ENCODE results near the gene DSCAM.

DNA sequence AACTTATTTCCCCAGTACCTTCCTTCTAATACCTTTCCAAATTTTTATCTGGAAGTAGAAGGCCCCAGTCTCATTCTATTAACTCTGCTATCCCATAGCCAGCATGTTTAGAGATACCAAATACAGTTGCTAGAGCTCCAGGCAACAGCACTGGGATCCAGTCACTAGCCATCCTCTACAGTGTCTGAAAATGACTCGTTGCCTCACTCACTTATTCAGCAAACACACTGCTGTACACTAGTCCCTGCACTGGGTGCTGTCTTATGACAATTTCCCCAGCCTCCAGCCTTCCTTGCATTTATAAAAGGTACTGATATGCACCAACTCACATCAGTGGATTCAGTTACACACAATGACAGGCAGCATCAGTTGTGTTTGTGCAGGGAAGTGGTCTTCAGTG lies 179.0 kb downstream of the DSCAM start:
- TF ChIP-seq EP300 (IDR thresholded peaks at IDR 0.05; ENCODE audit: borderline replicate concordance) (no peak), CEBPB (IDR thresholded peaks at IDR 0.05) (no peak), CREB1 (IDR thresholded peaks at IDR 0.05; ENCODE audit: low read depth) (no peak), TAF1 (IDR thresholded peaks at IDR 0.05; ENCODE audit: low read depth) (no peak), YY1 (IDR thresholded peaks at IDR 0.05; ENCODE audit: low read depth) (no peak), REST (IDR thresholded peaks at IDR 0.05; ENCODE audit: low read depth) (no peak), ZBTB7A (IDR thresholded peaks at IDR 0.05; ENCODE audit: low read depth) (no peak), FOXM1 (IDR thresholded peaks at IDR 0.05; ENCODE audit: borderline replicate concordance, low read depth) (no peak), TEAD4 (IDR thresholded peaks at IDR 0.05) (no peak), NFIC (IDR thresholded peaks at IDR 0.05) (no peak), TCF12 (IDR thresholded peaks at IDR 0.05; ENCODE audit: low read depth) (no peak)
- TF ChIP-seq, protein P1, sequence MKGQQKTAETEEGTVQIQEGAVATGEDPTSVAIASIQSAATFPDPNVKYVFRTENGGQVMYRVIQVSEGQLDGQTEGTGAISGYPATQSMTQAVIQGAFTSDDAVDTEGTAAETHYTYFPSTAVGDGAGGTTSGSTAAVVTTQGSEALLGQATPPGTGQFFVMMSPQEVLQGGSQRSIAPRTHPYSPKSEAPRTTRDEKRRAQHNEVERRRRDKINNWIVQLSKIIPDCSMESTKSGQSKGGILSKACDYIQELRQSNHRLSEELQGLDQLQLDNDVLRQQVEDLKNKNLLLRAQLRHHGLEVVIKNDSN (IDR thresholded peaks at IDR 0.05), result no peak
- TF ChIP-seq, protein P2, sequence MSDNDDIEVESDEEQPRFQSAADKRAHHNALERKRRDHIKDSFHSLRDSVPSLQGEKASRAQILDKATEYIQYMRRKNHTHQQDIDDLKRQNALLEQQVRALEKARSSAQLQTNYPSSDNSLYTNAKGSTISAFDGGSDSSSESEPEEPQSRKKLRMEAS (IDR thresholded peaks at IDR 0.05), result no peak

All from Ishikawa (cell line).